ENCODE data around the gene SETD1A. TPM values are rescaled to one million over a fixed set of nuclear protein-coding genes. Genes with fewer than 3 reads are reported as not detected.

The SETD1A gene
- polyA plus RNA-seq, 2 of the 4 experiments (the other 2 are of a cell fraction) = 2.0 to 21.2 TPM

- 91% methylated on average over 18 of the region's 19 CpGs for WGBS (ENCODE audit: missing lambda C conversion rate)
- H3K4me3 ChIP-seq = no peak overlapping the region
- DNase-seq (ENCODE audit: low read depth in 1 of 2, low spot score in 1 of 2) (no peak), ATAC-seq (no peak), FAIRE-seq (no peak)
- H3K9me3 ChIP-seq = no peaks in the 10 kb centered on the region
- no peak overlapping the region for H3K27ac ChIP-seq
- POLR2A ChIA-PET = no interaction called here
- H3K4me1 ChIP-seq = no peaks in the 10 kb centered on the region
- TF ChIP-seq HMGXB4 (CRISPR knock-in tag; IDR thresholded peaks at IDR 0.05; ENCODE audit: borderline replicate concordance) = no peak
- no peak for TF ChIP-seq ESRRA (IDR thresholded peaks at IDR 0.05; ENCODE audit: borderline replicate concordance, low read length)
- TF ChIP-seq KDM1A (IDR thresholded peaks at IDR 0.05; ENCODE audit: low read depth) = no peak
- no peak for TF ChIP-seq HOXB5 (CRISPR knock-in tag; IDR thresholded peaks at IDR 0.05)
- TF ChIP-seq NPAS2 (CRISPR knock-in tag; IDR thresholded peaks at IDR 0.05; ENCODE audit: borderline replicate concordance) = no peak
- TF ChIP-seq PHF8 (IDR thresholded peaks at IDR 0.05; ENCODE audit: borderline replicate concordance, low read depth) = no peak
- no peak for TF ChIP-seq RCOR1 (IDR thresholded peaks at IDR 0.05; ENCODE audit: low read depth, low read length)
- CTCF ChIA-PET = interaction anchor here (0.7 to 8.8 kb wide), 5 partner anchors 8 to 173 kb away, joined by 3 to 75 read pairs (median 4); partner anchors contain the start of gene HSD3B7
- no peak overlapping the region for H3K4me2 ChIP-seq
Observed at GRCh38 chr16:30969246-30969842, 11.8 kb downstream of the SETD1A start.

- TF ChIP-seq POLR2AphosphoS2 (conservative IDR thresholded peaks at IDR 0.05; ENCODE audit: low read length) (no peak), MAZ (IDR thresholded peaks at IDR 0.05; ENCODE audit: borderline replicate concordance, low read depth, low read length) (no peak), ESRRA (IDR thresholded peaks at IDR 0.05; ENCODE audit: borderline replicate concordance, low read length) (no peak), NR3C1 (IDR thresholded peaks at IDR 0.05) (no peak), RCOR1 (IDR thresholded peaks at IDR 0.05; ENCODE audit: low read depth, low read length) (no peak), JUN (IDR thresholded peaks at IDR 0.05) (no peak)
- ChIA-PET POLR2A (interaction anchor here (1.3 kb wide), 1 partner anchor 14 kb away, joined by 3 read pairs; the partner anchor contains the start of gene SETD1A), CTCF (interaction anchor here (0.8 to 8.8 kb wide), 4 partner anchors 11 to 18 kb away, joined by 3 to 75 read pairs (median 4); partner anchors contain the start of gene HSD3B7)
- WGBS (ENCODE audit: missing lambda C conversion rate) = 96% methylated on average over 13 of the region's 14 CpGs
- ATAC-seq (no peak), FAIRE-seq (no peak), DNase-seq (ENCODE audit: low read depth in 1 of 2, low spot score in 1 of 2) (no peak)
- H3K9me3 ChIP-seq = no peaks in the 10 kb centered on the region
- no peak overlapping the region for H3K27ac ChIP-seq
- H3K4me3 ChIP-seq = no peak overlapping the region
- H3K4me2 ChIP-seq = no peak overlapping the region
- H3K4me1 ChIP-seq = no peaks in the 10 kb centered on the region
Observed at GRCh38 chr16:30971298-30971697, 13.7 kb downstream of the SETD1A start.

GRCh38 chr16:30972872-30973271 is 15.3 kb downstream of the SETD1A start:
- DNase-seq (ENCODE audit: low read depth in 1 of 2, low spot score in 1 of 2) (peak; percentile 32 to 39), FAIRE-seq (no peak), ATAC-seq (peak; percentile 61 to 66)
- Histone ChIP-seq H3K4me2 (no peak overlapping the region), H3K4me3 (no peak overlapping the region), H3K9me3 (no peaks in the 10 kb centered on the region), H3K4me1 (no peaks in the 10 kb centered on the region), H3K27ac (no peak overlapping the region)
- CTCF ChIA-PET = interaction anchor here (0.6 to 8.8 kb wide), 4 partner anchors 11 to 903 kb away, joined by 3 to 75 read pairs (median 4); partner anchors contain the start of gene HSD3B7
- POLR2A ChIA-PET = no interaction called here
- TF ChIP-seq CTCF (IDR thresholded peaks at IDR 0.05) (no peak), JUNB (IDR thresholded peaks at IDR 0.05) (no peak), EP300 (IDR thresholded peaks at IDR 0.05) (no peak), FOSB (CRISPR knock-in tag; IDR thresholded peaks at IDR 0.05) (no peak), E2F6 (IDR thresholded peaks at IDR 0.05; ENCODE audit: borderline replicate concordance, low read depth) (no peak), TFCP2L1 (CRISPR knock-in tag; IDR thresholded peaks at IDR 0.05) (no peak), REST (IDR thresholded peaks at IDR 0.05) (no peak), KDM5A (IDR thresholded peaks at IDR 0.05) (no peak), PBX3 (IDR thresholded peaks at IDR 0.05) (no peak), HOXB13 (CRISPR knock-in tag; IDR thresholded peaks at IDR 0.05; ENCODE audit: low read depth) (no peak), NFE2L2 (conservative IDR thresholded peaks at IDR 0.05; ENCODE audit: low read length) (no peak)
- WGBS (ENCODE audit: missing lambda C conversion rate) = 89% methylated on average over 7 of the region's 7 CpGs

Data from A549 (cell line).